ENCODE data around the gene CPNE7. TPM values are rescaled to one million over a fixed set of nuclear protein-coding genes. Genes with fewer than 3 reads are reported as not detected.
A peak's percentile ranks its signal among the peaks of the same experiment; 100 is the strongest.

Gene CPNE7
- total RNA-seq: 1.2 to 1.7 TPM (median 1.2 TPM) in 3 replicates

- Mint-ChIP-seq H3K9me3 (no peaks in the 10 kb centered on the region), H3K27ac (no peak within 1 kb of the TSS), H3K4me3 (peak within 1 kb of the TSS; percentile 31), H3K4me1 (peaks cover 1% of the 10 kb centered on the region), H3K36me3 (no peaks in the 10 kb centered on the region), H3K27me3 (ENCODE audit: low read depth) (peaks cover 63% of the 10 kb centered on the region)
- DNase-seq (ENCODE audit: low spot score in 2 of 2, unreplicated experiment in 2 of 2): no peak
- no peak for TF ChIP-seq CTCF (IDR thresholded peaks at IDR 0.05; ENCODE audit: unreplicated experiment)
Observed at GRCh38 chr16:89575247-89576152, at the start of gene CPNE7. CPNE7 (plus strand) TSS chr16:89575758; CDS start chr16:89575898, 140 bp downstream.

- Mint-ChIP-seq H3K4me3 (no peak overlapping the region), H3K27me3 (ENCODE audit: low read depth) (no peaks in the 10 kb centered on the region), H3K36me3 (peaks cover 40% of the 10 kb centered on the region), H3K27ac (no peak overlapping the region), H3K9me3 (no peaks in the 10 kb centered on the region), H3K4me1 (no peaks in the 10 kb centered on the region)
- no peak for TF ChIP-seq CTCF (IDR thresholded peaks at IDR 0.05; ENCODE audit: unreplicated experiment)
- no peak for DNase-seq (ENCODE audit: low spot score in 2 of 2, unreplicated experiment in 2 of 2)
Observed at GRCh38 chr16:89529097-89529496, 46.5 kb upstream of the CPNE7 start.

GRCh38 chr16:89530401-89531381 is 44.9 kb upstream of the CPNE7 start:
- Mint-ChIP-seq H3K36me3 (peaks cover 41% of the 10 kb centered on the region), H3K4me3 (no peak overlapping the region), H3K27ac (no peak overlapping the region), H3K4me1 (no peaks in the 10 kb centered on the region), H3K9me3 (no peaks in the 10 kb centered on the region), H3K27me3 (ENCODE audit: low read depth) (no peaks in the 10 kb centered on the region)
- no peak for TF ChIP-seq CTCF (IDR thresholded peaks at IDR 0.05; ENCODE audit: unreplicated experiment)
- no peak for DNase-seq (ENCODE audit: low spot score in 2 of 2, unreplicated experiment in 2 of 2)

- no peak overlapping the region for H3K27ac Mint-ChIP-seq
- H3K4me1 Mint-ChIP-seq: no peaks in the 10 kb centered on the region
- H3K9me3 Mint-ChIP-seq: no peaks in the 10 kb centered on the region
- H3K36me3 Mint-ChIP-seq: peaks cover 32% of the 10 kb centered on the region
- H3K4me3 Mint-ChIP-seq: no peak overlapping the region
- H3K27me3 Mint-ChIP-seq (ENCODE audit: low read depth): no peaks in the 10 kb centered on the region
- TF ChIP-seq CTCF (IDR thresholded peaks at IDR 0.05; ENCODE audit: unreplicated experiment): no peak
- no peak for DNase-seq (ENCODE audit: low spot score in 2 of 2, unreplicated experiment in 2 of 2)
Observed at GRCh38 chr16:89531821-89532526, 43.6 kb upstream of the CPNE7 start.

GRCh38 chr16:89534252-89534756 is 41.3 kb upstream of the CPNE7 start:
- no peak for DNase-seq (ENCODE audit: low spot score in 2 of 2, unreplicated experiment in 2 of 2)
- H3K9me3 Mint-ChIP-seq: no peaks in the 10 kb centered on the region
- peaks cover 15% of the 10 kb centered on the region for H3K36me3 Mint-ChIP-seq
- no peaks in the 10 kb centered on the region for H3K27me3 Mint-ChIP-seq (ENCODE audit: low read depth)
- no peak for TF ChIP-seq CTCF (IDR thresholded peaks at IDR 0.05; ENCODE audit: unreplicated experiment)
- no peak overlapping the region for H3K27ac Mint-ChIP-seq
- no peak overlapping the region for H3K4me3 Mint-ChIP-seq
- H3K4me1 Mint-ChIP-seq: no peaks in the 10 kb centered on the region

Measured in mesothelial cell of epicardium (in vitro differentiated cells).